PC-3 (cell line): ENCODE results near the gene DGCR6. TPM values are rescaled to one million over a fixed set of nuclear protein-coding genes. Genes with fewer than 3 reads are reported as not detected.

Experiments
- ATAC-seq: fragments of 200-7000 bp; cut with Tn5 transposase; 2 replicates; pipeline ENCODE4 v1.9.1; 2020; ENCODE audit warnings: mild to moderate bottlenecking, moderate library complexity
- BruUV-seq: library from RNA; stranded (reverse); fragments of 400-500 nt; replicated peaks from 2 replicates; lab custom pipeline; 2021; lab: Mats Ljungman, UMichigan
- CTCF ChIA-PET: fragments of 300-600 bp; sonication (Branson Sonifier 250); formaldehyde crosslinking; loops from one replicate; lab custom pipeline; 2022; ENCODE audit warnings: antibody characterized with exemption; lab: Charles Lee
- POLR2A ChIA-PET: fragments of 300-600 bp; sonication (Branson Sonifier 250); formaldehyde crosslinking; loops from one replicate; lab custom pipeline; 2022; ENCODE audit warnings: antibody characterized with exemption; ENCODE audit not compliant: unreplicated experiment; lab: Charles Lee
- DNase-seq: peaks from one replicate; pipeline ENCODE4 v3.0.0-alpha.2; 2015
- H2AFZ ChIP-seq: fragments of 300-600 bp; sonication (generic); 2 replicates; pipeline ENCODE4 v1.6.0; 2016; ENCODE audit warnings: antibody characterized with exemption, low read length
- H3F3A ChIP-seq: fragments of 300-600 bp; sonication (generic); one replicate; pipeline ENCODE4 v1.6.0; 2017; ENCODE audit warnings: antibody characterized with exemption, low read length, control low read depth, mild to moderate bottlenecking; ENCODE audit not compliant: unreplicated experiment
- H3K27ac ChIP-seq: fragments of 300-600 bp; sonication (generic); 2 replicates; pipeline ENCODE4 v1.5.1; 2016; ENCODE audit warnings: mild to moderate bottlenecking, low read length
- H3K27me3 ChIP-seq: fragments of 300-600 bp; sonication (generic); 2 replicates; pipeline ENCODE4 v1.6.1; 2016; ENCODE audit warnings: low read length, mixed read lengths
- H3K36me3 ChIP-seq: fragments of 300-600 bp; sonication (generic); 2 replicates; pipeline ENCODE4 v1.6.1; 2016; ENCODE audit warnings: low read depth, mixed run types, low read length, mixed read lengths
- H3K4me1 ChIP-seq: fragments of 300-600 bp; sonication (generic); 2 replicates; pipeline ENCODE4 v1.5.1; 2016; ENCODE audit warnings: low read length; ENCODE audit not compliant: insufficient read depth
- H3K4me2 ChIP-seq: fragments of 300-600 bp; sonication (generic); 2 replicates; pipeline ENCODE4 v1.6.0; 2016; ENCODE audit warnings: low read length
- H3K4me3 ChIP-seq: fragments of 300-600 bp; sonication (generic); 2 replicates; pipeline ENCODE4 v1.5.1; 2016; ENCODE audit warnings: mild to moderate bottlenecking, low read length, mixed read lengths
- H3K79me2 ChIP-seq: fragments of 300-600 bp; sonication (generic); 2 replicates; pipeline ENCODE4 v1.6.1; 2017; ENCODE audit warnings: low read length, mixed read lengths
- H3K9ac ChIP-seq: fragments of 300-600 bp; sonication (generic); 2 replicates; pipeline ENCODE4 v1.6.0; 2016; ENCODE audit warnings: mild to moderate bottlenecking, low read length
- H3K9me2 ChIP-seq: fragments of 300-600 bp; sonication (generic); replicated peaks from 2 replicates; pipeline ENCODE4 v1.6.1; 2016; ENCODE audit warnings: mixed run types, low read length, mixed read lengths
- H3K9me3 ChIP-seq: fragments of 300-600 bp; sonication (generic); 2 replicates; pipeline ENCODE4 v1.6.1; 2016; ENCODE audit warnings: low read length, mixed read lengths
- H4K20me1 ChIP-seq: fragments of 300-600 bp; sonication (generic); 2 replicates; pipeline ENCODE4 v1.6.1; 2016; ENCODE audit warnings: low read length, mixed read lengths
- CTCF ChIP-seq: fragments of 300-600 bp; sonication (generic); conservative IDR thresholded peaks from 2 replicates; pipeline ENCODE4 v1.5.1; 2017; ENCODE audit warnings: antibody characterized with exemption, low read depth, mild to moderate bottlenecking, low read length
- EZH2 ChIP-seq: fragments of 300-600 bp; sonication (generic); IDR thresholded peaks from one replicate; pipeline ENCODE4 v1.6.1; 2017; ENCODE audit warnings: antibody characterized with exemption, mild to moderate bottlenecking, low read length; ENCODE audit not compliant: unreplicated experiment
- EZH2phosphoT487 ChIP-seq: fragments of 300-600 bp; sonication (generic); IDR thresholded peaks from 2 replicates; pipeline ENCODE4 v1.6.1; 2018; ENCODE audit warnings: mild to moderate bottlenecking, antibody characterized with exemption, low read length, borderline replicate concordance
- intact Hi-C: fragments of 100-400 bp; cut with micrococcal nuclease; formaldehyde crosslinking; loops from 2 replicates; pipeline ENCODE4 v1.9.0; 2023
- total RNA-seq: library from RNA; depleted of rRNA; stranded (reverse); fragments of >200 nt; gene quantifications from 2 replicates; pipeline ENCODE4 v1.2.3, GENCODE V29; 2014

The DGCR6 gene
- total RNA-seq, 1 experiment from 2014 or later: 3.4 TPM

GRCh38 chr22:18927020-18927419 lies 20.9 kb downstream of the DGCR6 start:
- Histone ChIP-seq H3K4me3 (no peak overlapping the region), H3K36me3 (no peaks in the 10 kb centered on the region), H3K27me3 (no peaks in the 10 kb centered on the region), H4K20me1 (no peaks in the 10 kb centered on the region), H2AFZ (no peak overlapping the region), H3K4me2 (no peak overlapping the region), H3K79me2 (no peaks in the 10 kb centered on the region), H3F3A (no peaks in the 10 kb centered on the region), H3K4me1 (no peaks in the 10 kb centered on the region), H3K9me3 (no peaks in the 10 kb centered on the region), H3K9me2 (no peaks in the 10 kb centered on the region), H3K9ac (no peak overlapping the region), H3K27ac (no peak overlapping the region)
- CTCF ChIA-PET: no interaction called here
- DNase-seq: no peak
- intact Hi-C loops: no loop called here
- BruUV-seq: no TSS peak
- POLR2A ChIA-PET: no interaction called here
- TF ChIP-seq CTCF (no peak), EZH2phosphoT487 (no peak), EZH2 (no peak)
- ATAC-seq: no peak

GRCh38 chr22:18927573-18927972 lies 21.5 kb downstream of the DGCR6 start:
- Histone ChIP-seq H3K36me3 (no peaks in the 10 kb centered on the region), H3K27me3 (no peaks in the 10 kb centered on the region), H3K9me2 (no peaks in the 10 kb centered on the region), H3K9ac (no peak overlapping the region), H3K27ac (no peak overlapping the region), H4K20me1 (no peaks in the 10 kb centered on the region), H2AFZ (no peak overlapping the region), H3K79me2 (no peaks in the 10 kb centered on the region), H3K4me2 (no peak overlapping the region), H3K9me3 (no peaks in the 10 kb centered on the region), H3K4me3 (no peak overlapping the region), H3K4me1 (no peaks in the 10 kb centered on the region), H3F3A (no peaks in the 10 kb centered on the region)
- BruUV-seq: no TSS peak
- ChIA-PET CTCF (no interaction called here), POLR2A (interaction anchor here (0.6 kb wide), 1 partner anchor 777 kb away, joined by 3 read pairs; no protein-coding TSS in a partner anchor)
- intact Hi-C loops: no loop called here
- DNase-seq: no peak
- no peak for ATAC-seq
- TF ChIP-seq CTCF (no peak), EZH2phosphoT487 (no peak), EZH2 (no peak)

- CTCF ChIA-PET: no interaction called here
- no peak overlapping the region for H3K9ac ChIP-seq
- H3K36me3 ChIP-seq: no peaks in the 10 kb centered on the region
- no peaks in the 10 kb centered on the region for H3K9me3 ChIP-seq
- H4K20me1 ChIP-seq: no peaks in the 10 kb centered on the region
- H3K27ac ChIP-seq: no peak overlapping the region
- H3K9me2 ChIP-seq: no peaks in the 10 kb centered on the region
- no peak overlapping the region for H3K4me2 ChIP-seq
- H3F3A ChIP-seq: no peaks in the 10 kb centered on the region
- H2AFZ ChIP-seq: no peak overlapping the region
- ATAC-seq: no peak
- no peak for TF ChIP-seq EZH2phosphoT487
- no peak for TF ChIP-seq EZH2
- H3K4me3 ChIP-seq: no peak overlapping the region
- H3K4me1 ChIP-seq: no peaks in the 10 kb centered on the region
- H3K27me3 ChIP-seq: no peaks in the 10 kb centered on the region
- DNase-seq: no peak
- intact Hi-C loops: no loop called here
- no TSS peak for BruUV-seq
- POLR2A ChIA-PET: no interaction called here
- H3K79me2 ChIP-seq: no peaks in the 10 kb centered on the region
These were observed 23.3 kb downstream of the DGCR6 start for GRCh38 chr22:18929459-18929858.
